Prostate gland (tissue), 2 donors: Measurements from ENCODE around the gene RABGAP1L. TPM values are rescaled to one million over a fixed set of nuclear protein-coding genes. Genes with fewer than 3 reads are reported as not detected.

Source experiments
- DNase-seq: peaks from one replicate; pipeline ENCODE4 v3.0.0-alpha.2; 2019; ENCODE audit warnings: low spot score
- H3K27ac ChIP-seq, 2 donors: fragments of 200-600 bp; sonication (generic); 2 replicates each; pipeline ENCODE4 v1.5.1; 2017 to 2019
- H3K27me3 ChIP-seq: fragments of 200-600 bp; sonication (generic); replicated peaks from 2 replicates; pipeline ENCODE4 v1.5.1; 2019; ENCODE audit not compliant: insufficient read depth
- H3K36me3 ChIP-seq, 2 donors: fragments of 200-600 bp; sonication (generic); 1 replicate in 1 of 2; 2 replicates in 1 of 2; pipeline versions ENCODE4 v1.5.1 to v1.8.1; 2017 to 2019
- H3K4me1 ChIP-seq: fragments of 200-600 bp; sonication (generic); replicated peaks from 2 replicates; pipeline ENCODE4 v1.5.1; 2019
- H3K4me3 ChIP-seq, 2 donors: fragments of 200-600 bp; sonication (generic); 2 replicates each; pipeline ENCODE4 v1.5.1; 2017 to 2019
- H3K9me3 ChIP-seq: fragments of 200-600 bp; sonication (generic); 2 replicates; pipeline ENCODE4 v1.5.1; 2017
- POLR2A ChIP-seq: fragments of 450-650 bp; IDR thresholded peaks from one replicate; pipeline ENCODE4 v1.6.1; 2016; ENCODE audit warnings: antibody characterized with exemption, mild to moderate bottlenecking
- POLR2AphosphoS5 ChIP-seq: sonication (generic); formaldehyde crosslinking; IDR thresholded peaks from one replicate; pipeline ENCODE4 v1.6.1; 2017; ENCODE audit warnings: antibody characterized with exemption
- WGBS: methylation state at CpG from one replicate; pipeline ENCODE4 v1.1.5; 2018; 5-methylcytosine and 5-hydroxymethylcytosine counted together
- intact Hi-C: fragments of 100-400 bp; cut with DNase I; formaldehyde crosslinking; loops from one replicate; pipeline ENCODE4 v1.14.2; 2022
- total RNA-seq, 2 donors: library from RNA; depleted of rRNA; stranded (reverse); fragments of >200 nt; gene quantifications; one replicate each; pipeline ENCODE4 v1.1.0, GENCODE V29; 2016
- TF ChIP-seq, protein P1 (sequence below), 4 experiments: fragments of 200-600 bp in 2 of 4; fragments of 450-650 bp in 2 of 4; sonication (generic) in 2 of 4; IDR thresholded peaks; 1 replicate in 3 of 4; 2 replicates in 1 of 4; pipeline ENCODE4 v1.5.1; 2016 to 2019; ENCODE audit warnings: antibody characterized with exemption in 4 of 4, mild to moderate bottlenecking in 2 of 4, moderate library complexity in 2 of 4

The RABGAP1L gene
- total RNA-seq, 2 donors from 2014 or later, result 32.3 to 41.5 TPM

- no peaks in the 10 kb centered on the region for H3K27me3 ChIP-seq
- TF ChIP-seq POLR2AphosphoS5 (no peak), POLR2A (no peak)
- TF ChIP-seq, protein P1, sequence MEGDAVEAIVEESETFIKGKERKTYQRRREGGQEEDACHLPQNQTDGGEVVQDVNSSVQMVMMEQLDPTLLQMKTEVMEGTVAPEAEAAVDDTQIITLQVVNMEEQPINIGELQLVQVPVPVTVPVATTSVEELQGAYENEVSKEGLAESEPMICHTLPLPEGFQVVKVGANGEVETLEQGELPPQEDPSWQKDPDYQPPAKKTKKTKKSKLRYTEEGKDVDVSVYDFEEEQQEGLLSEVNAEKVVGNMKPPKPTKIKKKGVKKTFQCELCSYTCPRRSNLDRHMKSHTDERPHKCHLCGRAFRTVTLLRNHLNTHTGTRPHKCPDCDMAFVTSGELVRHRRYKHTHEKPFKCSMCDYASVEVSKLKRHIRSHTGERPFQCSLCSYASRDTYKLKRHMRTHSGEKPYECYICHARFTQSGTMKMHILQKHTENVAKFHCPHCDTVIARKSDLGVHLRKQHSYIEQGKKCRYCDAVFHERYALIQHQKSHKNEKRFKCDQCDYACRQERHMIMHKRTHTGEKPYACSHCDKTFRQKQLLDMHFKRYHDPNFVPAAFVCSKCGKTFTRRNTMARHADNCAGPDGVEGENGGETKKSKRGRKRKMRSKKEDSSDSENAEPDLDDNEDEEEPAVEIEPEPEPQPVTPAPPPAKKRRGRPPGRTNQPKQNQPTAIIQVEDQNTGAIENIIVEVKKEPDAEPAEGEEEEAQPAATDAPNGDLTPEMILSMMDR (IDR thresholded peaks at IDR 0.05), result no peak
- DNase-seq, result no peak
- intact Hi-C loops, result no loop called here
- H3K36me3 ChIP-seq, result no peaks in the 10 kb centered on the region
- no peak overlapping the region for H3K27ac ChIP-seq
- H3K4me1 ChIP-seq, result peaks cover 5% of the 10 kb centered on the region
- 97% methylated on average over 1 of the region's 1 CpG for WGBS
- no peak overlapping the region for H3K4me3 ChIP-seq
- no peaks in the 10 kb centered on the region for H3K9me3 ChIP-seq
Measured at GRCh38 chr1:174969977-174970376, 810.7 kb downstream of the RABGAP1L start.

DNA sequence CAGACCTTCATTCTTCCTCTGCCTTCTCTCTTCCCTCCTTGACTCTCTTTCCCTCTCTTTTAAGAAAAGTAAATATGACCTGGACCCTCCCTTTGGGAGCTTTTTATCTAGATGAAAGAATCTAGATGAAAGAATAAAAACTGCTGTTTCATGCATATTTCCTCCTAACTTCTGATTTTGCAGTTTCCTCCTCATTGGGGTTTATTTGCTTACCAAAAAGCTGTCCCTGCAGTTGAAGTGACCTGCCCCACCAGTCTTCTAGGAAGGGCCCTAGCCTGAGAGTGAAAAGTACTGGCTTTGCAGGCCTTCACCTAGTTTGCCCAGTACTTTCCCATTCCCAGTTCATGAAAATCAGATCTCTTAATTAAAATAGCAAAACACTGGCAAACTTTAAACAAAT, 812.1 kb downstream of the RABGAP1L start:
- Histone ChIP-seq H3K27me3 (no peaks in the 10 kb centered on the region), H3K4me1 (no peaks in the 10 kb centered on the region), H3K36me3 (no peaks in the 10 kb centered on the region), H3K4me3 (no peak overlapping the region), H3K9me3 (no peaks in the 10 kb centered on the region), H3K27ac (no peak overlapping the region)
- intact Hi-C loops, result no loop called here
- no peak for TF ChIP-seq POLR2AphosphoS5
- no peak for TF ChIP-seq POLR2A
- TF ChIP-seq, protein P1 (IDR thresholded peaks at IDR 0.05), result no peak
- no peak for DNase-seq

DNA sequence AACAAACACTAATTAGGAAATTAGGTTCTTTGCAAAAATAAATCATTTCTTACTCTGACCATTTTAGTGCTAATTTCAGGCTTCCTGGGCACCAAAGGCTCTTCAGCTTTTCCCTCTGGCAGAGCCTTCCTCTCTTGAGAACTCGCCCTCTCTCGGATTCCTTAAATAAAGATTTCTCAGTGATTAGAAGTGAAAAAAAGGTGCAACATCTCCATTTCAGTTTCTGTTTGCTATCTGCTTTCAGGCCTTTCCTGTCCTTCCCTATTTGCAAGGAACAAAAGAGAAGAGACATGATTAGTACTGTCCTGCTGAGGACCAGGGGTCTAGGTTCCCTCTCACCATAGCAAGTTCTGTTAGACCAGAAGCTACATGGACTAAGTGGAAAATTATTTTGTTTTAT, 812.6 kb downstream of the RABGAP1L start:
- TF ChIP-seq POLR2A (no peak), POLR2AphosphoS5 (no peak)
- TF ChIP-seq, protein P1 (IDR thresholded peaks at IDR 0.05), result no peak
- Histone ChIP-seq H3K27me3 (no peaks in the 10 kb centered on the region), H3K4me3 (no peak overlapping the region), H3K27ac (peak overlapping the region in 1 of 2 donors; percentile 24), H3K36me3 (no peaks in the 10 kb centered on the region), H3K9me3 (no peaks in the 10 kb centered on the region), H3K4me1 (no peaks in the 10 kb centered on the region)
- DNase-seq, result no peak
- 30% methylated on average over 2 of the region's 2 CpGs for WGBS
- intact Hi-C loops, result no loop called here

- Histone ChIP-seq H3K9me3 (no peaks in the 10 kb centered on the region), H3K4me1 (no peaks in the 10 kb centered on the region), H3K27me3 (no peaks in the 10 kb centered on the region), H3K36me3 (no peaks in the 10 kb centered on the region), H3K27ac (no peak overlapping the region), H3K4me3 (no peak overlapping the region)
- WGBS, result 75% methylated on average over 2 of the region's 2 CpGs
- TF ChIP-seq, protein P1 (IDR thresholded peaks at IDR 0.05), result no peak
- TF ChIP-seq POLR2AphosphoS5 (no peak), POLR2A (no peak)
- intact Hi-C loops, result no loop called here
- no peak for DNase-seq
Measured at GRCh38 chr1:174974711-174975119, 815.4 kb downstream of the RABGAP1L start.

DNA sequence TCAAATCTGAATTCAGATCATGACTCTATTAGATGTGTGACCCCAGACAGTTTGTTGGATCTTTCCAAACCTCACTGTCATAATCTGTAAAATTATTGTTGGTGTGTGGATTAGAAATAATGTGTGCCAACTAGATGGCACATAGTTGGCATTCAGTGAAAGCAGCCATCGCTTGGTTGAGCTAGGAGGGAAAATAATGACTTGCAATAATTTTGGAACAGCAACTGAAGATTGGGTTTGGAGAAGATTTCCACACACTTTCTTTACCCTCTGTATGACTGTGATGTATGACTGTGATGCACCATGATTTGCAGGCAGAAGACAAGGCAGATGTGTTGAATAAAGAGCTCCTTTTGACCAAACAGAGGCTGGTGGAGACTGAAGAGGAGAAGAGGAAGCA, 816.4 kb downstream of the RABGAP1L start:
- intact Hi-C loops, result no loop called here
- Histone ChIP-seq H3K27ac (no peak overlapping the region), H3K36me3 (no peaks in the 10 kb centered on the region), H3K4me1 (no peaks in the 10 kb centered on the region), H3K4me3 (no peak overlapping the region), H3K27me3 (no peaks in the 10 kb centered on the region), H3K9me3 (no peaks in the 10 kb centered on the region)
- no peak for TF ChIP-seq POLR2A
- 71% methylated on average over 1 of the region's 1 CpG for WGBS
- no peak for DNase-seq
